Measurements from ENCODE around the gene FGF21. TPM values are rescaled to one million over a fixed set of nuclear protein-coding genes. Genes with fewer than 3 reads are reported as not detected.
A peak's percentile ranks its signal among the peaks of the same experiment; 100 is the strongest.

FGF21 gene
- total and polyA plus RNA-seq, 2 donors (not counting 3 experiments of a cell fraction or from before 2014, with no cell fraction given) = not detected

DNA sequence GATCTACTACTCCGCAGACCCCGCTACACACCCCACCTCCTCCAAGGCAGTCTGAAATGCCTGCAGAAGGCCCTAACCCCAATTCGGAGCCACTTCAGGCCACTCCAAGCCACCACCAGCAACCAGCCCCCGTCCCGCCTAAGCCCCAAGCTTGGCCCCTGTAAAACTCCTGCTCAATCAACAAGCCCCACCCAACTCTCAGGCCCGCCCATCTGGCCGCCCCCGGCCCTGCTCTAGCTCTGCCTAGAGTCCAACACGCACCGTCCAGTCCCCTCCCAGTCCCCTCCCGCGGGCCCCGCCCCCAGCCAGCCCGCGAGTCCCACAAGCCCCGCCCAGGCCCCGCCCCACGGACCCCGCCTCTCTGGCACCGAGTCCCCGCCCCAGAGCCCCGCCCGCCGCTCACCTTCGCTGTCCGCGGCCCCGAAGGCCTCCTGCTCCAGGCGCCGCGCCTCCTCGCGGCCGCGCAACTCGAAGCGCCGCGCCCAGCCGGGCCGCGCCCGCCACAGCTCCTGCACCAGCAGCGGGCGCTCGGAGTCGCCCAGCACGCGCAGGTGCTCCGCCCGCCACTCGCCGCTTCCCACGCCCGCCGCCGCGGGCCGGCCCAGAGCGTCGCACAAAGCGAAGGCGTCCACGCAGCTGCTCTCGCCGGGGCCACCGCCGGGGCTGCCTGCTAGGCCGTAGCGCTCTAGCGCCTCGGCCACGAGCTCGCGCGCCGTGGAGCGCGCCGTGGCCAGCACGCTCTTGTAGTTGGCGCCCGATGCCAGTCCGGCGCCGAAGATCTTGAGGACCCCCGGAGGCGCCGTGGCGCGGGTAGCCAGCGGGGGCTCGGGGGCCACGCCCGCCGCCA, 16.5 kb upstream of the FGF21 start:
- H3K27me3 ChIP-seq (ENCODE audit: control insufficient read depth in 2 of 2, insufficient read depth in 2 of 2, low read length in 2 of 2) = no peaks in the 10 kb centered on the region
- CTCF ChIA-PET = interaction anchor here (0.6 to 3.5 kb wide), 28 partner anchors 9 to 232 kb away, joined by 3 to 54 read pairs (median 5); partner anchors contain the start of genes CA11, FUT1, HSD17B14 and IZUMO1
- peaks cover 43% of the 10 kb centered on the region for H3K79me2 ChIP-seq (ENCODE audit: control insufficient read depth, insufficient read depth, low read length)
- peak overlapping the region; percentile 61 for H3K9ac ChIP-seq (replicated peaks; ENCODE audit: extremely low read depth, insufficient read depth, low read length)
- no peaks in the 10 kb centered on the region for H3K9me3 ChIP-seq (replicated peaks; ENCODE audit: control insufficient read depth, insufficient read depth, low read length)
- H3K9me1 ChIP-seq (replicated peaks; ENCODE audit: control insufficient read depth, extremely low read depth, insufficient read depth, low read length) = no peaks in the 10 kb centered on the region
- peak overlapping the region; percentile 94 for H3K4me2 ChIP-seq (ENCODE audit: insufficient read depth, low read length)
- dilution Hi-C loops (cut with MboI; ENCODE audit: extremely low pct_ligation_motif_present, low sequenced_read_pairs) (no loop called here), intact Hi-C loops (cut with micrococcal nuclease) (loop anchor here (1.0 to 5.0 kb wide), 4 partner anchors 13 to 99 kb away; partner anchors contain the start of genes CA11 and HSD17B14)
- no TSS peak for BruUV-seq (replicated peaks)
- peak; percentile 88 for FAIRE-seq
- H2AFZ ChIP-seq (ENCODE audit: low read depth, low read length) = peak overlapping the region; percentile 22
- DNase-seq (ENCODE audit: low read depth, low spot score) = peak; percentile 94
- peaks cover 24% of the 10 kb centered on the region for H3K4me1 ChIP-seq (ENCODE audit: control insufficient read depth, extremely low read depth, insufficient read depth, low read length)
- H3K36me3 ChIP-seq (ENCODE audit: control insufficient read depth in 2 of 2, extremely low read depth in 1 of 2, insufficient read depth in 2 of 2, low read length in 2 of 2) = peaks cover 3 to 8% of the 10 kb centered on the region in 2 experiments
- H3K4me3 ChIP-seq (replicated peaks in 1 of 3; ENCODE audit: insufficient read depth in 1 of 3, low read depth in 1 of 3, low read length in 3 of 3) = peak overlapping the region; percentile 73 to 80 (median 77)
- peak; percentile 29 to 30 for TF ChIP-seq CTCF (IDR thresholded peaks at IDR 0.05; ENCODE audit: extremely low read depth in 1 of 2, insufficient read depth in 1 of 2, low read depth in 1 of 2, low read length in 2 of 2)
- peak; percentile 52 for TF ChIP-seq POLR2AphosphoS5 (IDR thresholded peaks at IDR 0.05; ENCODE audit: insufficient read depth, low read depth, low read length)
- TF ChIP-seq FOS (IDR thresholded peaks at IDR 0.05; ENCODE audit: borderline replicate concordance, insufficient read depth, low read length) = no peak
- no peak for TF ChIP-seq GATA2 (IDR thresholded peaks at IDR 0.05; ENCODE audit: insufficient read depth, insufficient read length, low read depth, low read length)
- no peak for TF ChIP-seq EZH2 (IDR thresholded peaks at IDR 0.05; ENCODE audit: borderline replicate concordance, low read depth, low read length, severe bottlenecking)
- POLR2A ChIA-PET = interaction anchor here (0.6 to 1.0 kb wide), 4 partner anchors 13 to 1656 kb away, joined by 3 to 5 read pairs (median 4); no protein-coding TSS in a partner anchor
- peaks cover 6% of the 10 kb centered on the region for H4K20me1 ChIP-seq (replicated peaks; ENCODE audit: control insufficient read depth, extremely low read depth, insufficient read depth, low read length)
- peak overlapping the region; percentile 8 for H3K27ac ChIP-seq (ENCODE audit: insufficient read depth, low read depth, low read length)
